A673 (cell line): ENCODE results near the gene FRAS1. TPM values are rescaled to one million over a fixed set of nuclear protein-coding genes. Genes with fewer than 3 reads are reported as not detected.

ENCODE experiments used
- BruUV-seq: library from RNA; stranded (reverse); fragments of 400-500 nt; replicated peaks from 2 replicates; lab custom pipeline; 2021; lab: Mats Ljungman, UMichigan
- CTCF ChIA-PET: fragments of 300-600 bp; sonication (Branson Sonifier 250); formaldehyde crosslinking; loops from one replicate; lab custom pipeline; 2022; ENCODE audit warnings: antibody characterized with exemption; lab: Charles Lee
- POLR2A ChIA-PET: fragments of 300-600 bp; sonication (Branson Sonifier 250); formaldehyde crosslinking; loops from one replicate; lab custom pipeline; 2022; ENCODE audit warnings: antibody characterized with exemption; ENCODE audit not compliant: low non-redundant PET; lab: Charles Lee
- DNase-seq: peaks from one replicate; pipeline ENCODE4 v3.0.0-alpha.2; 2015; ENCODE audit warnings: low spot score
- H3K27ac ChIP-seq: fragments of 200-600 bp; sonication (generic); 2 replicates; pipeline ENCODE4 v1.5.1; 2016; ENCODE audit warnings: mixed run types, low read depth, mild to moderate bottlenecking, mixed read lengths, antibody characterized with exemption, low read length; ENCODE audit not compliant: poor library complexity, severe bottlenecking
- H3K27me3 ChIP-seq: fragments of 200-600 bp; sonication (generic); replicated peaks from 2 replicates; pipeline ENCODE4 v1.6.1; 2017; ENCODE audit warnings: mixed run types, low read depth, mild to moderate bottlenecking, mixed read lengths, antibody characterized with exemption, low read length; ENCODE audit not compliant: insufficient read depth, poor library complexity
- H3K36me3 ChIP-seq: fragments of 200-600 bp; sonication (generic); 2 replicates; pipeline ENCODE4 v1.6.1; 2016; ENCODE audit warnings: mixed run types, mild to moderate bottlenecking, mixed read lengths, antibody characterized with exemption, low read length; ENCODE audit not compliant: insufficient read depth, poor library complexity, severe bottlenecking
- H3K4me1 ChIP-seq: fragments of 200-600 bp; sonication (generic); 2 replicates; pipeline ENCODE4 v1.6.1; 2017; ENCODE audit warnings: mixed run types, mild to moderate bottlenecking, mixed read lengths, antibody characterized with exemption, low read length; ENCODE audit not compliant: insufficient read depth, poor library complexity, severe bottlenecking
- H3K4me3 ChIP-seq: fragments of 200-600 bp; sonication (generic); 2 replicates; pipeline ENCODE4 v1.5.1; 2016; ENCODE audit warnings: low read depth, mixed run types, mild to moderate bottlenecking, mixed read lengths, low read length; ENCODE audit not compliant: poor library complexity, severe bottlenecking
- H3K9me3 ChIP-seq: fragments of 200-600 bp; sonication (generic); 2 replicates; pipeline ENCODE4 v1.6.1; 2016; ENCODE audit warnings: mixed run types, low read depth, mild to moderate bottlenecking, mixed read lengths, antibody characterized with exemption, low read length; ENCODE audit not compliant: poor library complexity, severe bottlenecking
- CTCF ChIP-seq: fragments of 300-800, 200-600 bp; sonication (generic); conservative IDR thresholded peaks from 2 replicates; pipeline ENCODE4 v1.5.1; 2017; ENCODE audit warnings: low read depth, mild to moderate bottlenecking, antibody characterized with exemption, low read length, moderate library complexity, mixed read lengths
- EZH2 ChIP-seq: fragments of 200-600 bp; sonication (generic); IDR thresholded peaks from 2 replicates; pipeline ENCODE4 v1.6.1; 2017; ENCODE audit warnings: borderline replicate concordance, low read depth, mild to moderate bottlenecking, mixed read lengths, antibody characterized with exemption, low read length; ENCODE audit not compliant: poor library complexity, severe bottlenecking
- intact Hi-C: fragments of 100-400 bp; cut with micrococcal nuclease; formaldehyde crosslinking; loops from one replicate; pipeline ENCODE4 v1.10.0; 2022; ENCODE audit not compliant: unreplicated experiment
- total RNA-seq: library from RNA; stranded (reverse); gene quantifications from 2 replicates; pipeline ENCODE4 v1.2.3, GENCODE V29; 2021

FRAS1 gene
- total RNA-seq, 1 experiment from 2014 or later: 0.06 TPM

DNA sequence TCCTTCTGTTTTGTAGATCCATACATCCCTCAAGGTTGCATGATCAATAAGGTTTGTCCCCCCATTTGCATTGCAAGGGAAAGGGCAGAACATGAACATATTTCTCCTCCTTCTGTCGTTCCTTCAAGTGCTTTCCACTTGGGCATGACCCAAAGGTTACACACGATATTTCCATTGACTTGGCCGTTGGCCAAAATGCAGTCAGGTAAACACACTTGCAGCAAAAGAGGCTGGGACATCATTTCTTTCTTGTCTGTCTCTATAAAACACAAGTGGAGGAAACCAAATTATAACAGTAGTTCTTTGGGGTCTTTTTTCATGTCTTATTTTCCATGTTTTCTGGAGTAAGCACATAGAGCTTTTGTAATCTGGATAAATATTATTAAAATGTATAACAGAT is 156.1 kb downstream of the FRAS1 start:
- no peaks in the 10 kb centered on the region for H3K9me3 ChIP-seq
- DNase-seq: no peak
- H3K4me1 ChIP-seq: no peaks in the 10 kb centered on the region
- no TSS peak for BruUV-seq
- H3K27ac ChIP-seq: no peak overlapping the region
- TF ChIP-seq CTCF (no peak), EZH2 (no peak)
- H3K27me3 ChIP-seq: no peaks in the 10 kb centered on the region
- no peaks in the 10 kb centered on the region for H3K36me3 ChIP-seq
- POLR2A ChIA-PET: no interaction called here
- H3K4me3 ChIP-seq: no peak overlapping the region
- intact Hi-C loops: no loop called here
- CTCF ChIA-PET: no interaction called here

- TF ChIP-seq CTCF (no peak), EZH2 (no peak)
- POLR2A ChIA-PET: no interaction called here
- no peaks in the 10 kb centered on the region for H3K4me1 ChIP-seq
- no peaks in the 10 kb centered on the region for H3K36me3 ChIP-seq
- intact Hi-C loops: no loop called here
- H3K4me3 ChIP-seq: no peak overlapping the region
- no peaks in the 10 kb centered on the region for H3K27me3 ChIP-seq
- BruUV-seq: no TSS peak
- DNase-seq: no peak
- H3K27ac ChIP-seq: no peak overlapping the region
- CTCF ChIA-PET: no interaction called here
- no peaks in the 10 kb centered on the region for H3K9me3 ChIP-seq
These were observed 157.0 kb downstream of the FRAS1 start for GRCh38 chr4:78214078-78214477.

DNA sequence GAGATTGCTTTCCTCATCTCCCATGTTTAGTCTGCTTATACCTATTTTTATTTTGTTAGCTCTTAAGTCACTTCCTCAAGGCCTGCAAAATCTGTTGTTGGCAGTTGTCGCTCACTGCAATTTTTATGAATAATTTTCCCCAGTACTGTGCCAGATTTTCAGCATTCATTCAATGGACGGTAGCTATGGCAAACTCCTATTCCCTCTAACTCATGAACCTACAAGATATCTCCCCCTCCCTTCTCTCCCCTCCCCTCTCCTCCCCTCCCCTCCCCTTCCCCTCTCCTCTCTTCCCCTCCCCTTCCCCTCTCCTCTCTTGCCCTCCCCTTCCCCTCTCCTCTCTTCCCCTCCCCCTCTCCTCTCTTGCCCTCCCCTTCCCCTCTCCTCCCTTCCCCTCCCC is 160.4 kb downstream of the FRAS1 start:
- DNase-seq: no peak
- Histone ChIP-seq H3K36me3 (no peaks in the 10 kb centered on the region), H3K4me3 (no peak overlapping the region), H3K27me3 (no peaks in the 10 kb centered on the region), H3K9me3 (no peaks in the 10 kb centered on the region), H3K27ac (no peak overlapping the region), H3K4me1 (no peaks in the 10 kb centered on the region)
- TF ChIP-seq CTCF (no peak), EZH2 (no peak)
- BruUV-seq: no TSS peak
- ChIA-PET POLR2A (no interaction called here), CTCF (no interaction called here)
- intact Hi-C loops: no loop called here
